NCI-H2107 (cell line): ENCODE measurements around the gene OR2M5.

Source experiments
- DNase-seq: peaks from one replicate; lab custom pipeline; 2025; lab: John Stamatoyannopoulos, UW

Gene OR2M5

DNA sequence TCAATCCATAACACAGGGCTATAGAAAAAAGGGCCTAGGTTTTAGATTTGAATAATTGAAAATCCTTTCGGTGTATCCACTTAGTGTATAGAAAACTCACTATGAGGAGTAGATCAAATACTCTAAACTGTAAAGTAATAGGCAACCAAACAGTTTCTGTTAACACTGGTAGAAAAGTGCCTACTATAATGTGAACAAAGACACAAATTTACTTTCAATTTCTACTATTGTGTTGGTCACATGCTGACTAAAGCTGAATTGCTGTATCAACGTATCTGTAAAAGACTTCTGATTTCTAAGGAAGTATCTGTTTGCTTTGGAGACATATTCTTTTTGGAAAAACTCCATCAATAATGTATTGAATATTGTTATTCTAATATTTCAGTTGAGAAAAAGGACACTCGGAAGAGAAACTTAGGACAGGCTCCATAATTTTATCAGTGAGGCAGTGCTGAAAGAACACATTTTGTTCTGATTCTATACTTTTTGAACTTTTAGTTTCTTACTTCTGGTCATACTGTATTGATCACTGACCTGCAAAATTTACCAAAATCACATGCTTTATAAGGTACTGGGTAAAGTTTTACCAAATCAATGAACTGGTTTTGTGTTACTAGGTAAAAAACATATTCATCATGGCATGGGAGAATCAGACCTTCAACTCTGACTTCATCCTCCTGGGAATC, at the start of gene OR2M5:
Gene OR2M5 (plus strand): TSS at position 636 of the 686 bp plus-strand sequence. CDS start 0 bp downstream, at position 636.
- DNase-seq, result no peak

- DNase-seq, result no peak
Measured at GRCh38 chr1:248098529-248098928, 46.4 kb upstream of the OR2M5 start.

DNA sequence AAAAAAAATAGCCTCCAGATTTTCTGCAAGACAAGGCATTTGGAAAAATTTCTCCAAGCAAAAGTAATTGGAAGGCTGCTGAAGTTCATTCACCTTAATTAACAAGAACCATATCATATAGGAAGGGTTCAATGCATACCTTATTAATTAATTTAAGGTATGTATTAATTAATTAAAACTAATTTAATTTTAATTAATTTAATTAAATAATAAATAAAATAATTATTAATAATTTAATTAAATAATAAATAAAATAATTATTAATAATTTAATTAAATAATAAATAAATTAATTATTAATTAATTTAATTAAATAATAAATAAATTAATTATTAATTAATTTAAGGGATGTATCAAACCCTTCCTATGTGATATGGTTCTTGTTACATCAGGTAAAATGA, 42.1 kb upstream of the OR2M5 start:
- DNase-seq, result no peak

DNA sequence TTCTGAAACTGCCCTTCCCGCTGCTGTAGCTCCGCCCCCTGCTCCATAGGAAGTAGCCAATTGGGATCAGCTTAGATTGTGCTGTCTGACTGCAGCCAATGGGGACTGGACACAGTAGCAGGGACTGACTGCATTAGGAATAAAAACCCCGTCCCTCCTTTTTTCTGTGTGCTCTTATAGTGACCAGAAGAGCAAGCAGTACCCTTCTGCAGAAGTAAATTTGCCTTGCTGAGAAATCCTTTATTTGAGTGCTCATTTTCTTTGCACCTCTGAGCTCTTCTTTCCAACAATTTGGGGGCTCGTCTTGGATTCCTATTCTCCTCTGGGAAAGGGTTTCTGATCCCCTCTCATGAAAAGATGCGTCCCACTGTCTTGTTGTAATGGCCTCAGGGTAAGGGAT, 33.8 kb upstream of the OR2M5 start:
- DNase-seq, result no peak

GRCh38 chr1:248114890-248115289, 30.1 kb upstream of the OR2M5 start:
- no peak for DNase-seq

- DNase-seq, result no peak
Measured at GRCh38 chr1:248127653-248128052, 17.3 kb upstream of the OR2M5 start.

DNA sequence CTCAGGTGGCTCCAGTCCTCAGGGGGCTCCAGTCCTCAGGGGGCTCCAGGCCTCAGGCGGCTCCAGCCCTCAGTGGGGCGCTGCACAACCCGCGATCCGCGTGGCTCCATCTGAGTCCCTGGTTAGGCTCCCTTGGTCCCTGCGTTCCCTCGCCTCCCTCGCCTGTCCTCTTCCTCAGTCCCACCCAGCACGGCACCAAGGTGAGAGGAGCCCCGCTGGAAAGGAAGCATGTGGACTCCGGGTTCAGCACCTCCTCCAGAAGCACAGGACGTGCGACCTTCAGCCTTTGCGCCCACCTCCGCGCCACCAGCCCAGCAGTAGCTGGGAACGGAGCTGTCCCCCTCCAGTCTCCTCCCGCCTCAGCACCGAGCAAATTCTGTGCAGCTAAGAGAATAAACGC, 8.1 kb upstream of the OR2M5 start:
- no peak for DNase-seq

DNA sequence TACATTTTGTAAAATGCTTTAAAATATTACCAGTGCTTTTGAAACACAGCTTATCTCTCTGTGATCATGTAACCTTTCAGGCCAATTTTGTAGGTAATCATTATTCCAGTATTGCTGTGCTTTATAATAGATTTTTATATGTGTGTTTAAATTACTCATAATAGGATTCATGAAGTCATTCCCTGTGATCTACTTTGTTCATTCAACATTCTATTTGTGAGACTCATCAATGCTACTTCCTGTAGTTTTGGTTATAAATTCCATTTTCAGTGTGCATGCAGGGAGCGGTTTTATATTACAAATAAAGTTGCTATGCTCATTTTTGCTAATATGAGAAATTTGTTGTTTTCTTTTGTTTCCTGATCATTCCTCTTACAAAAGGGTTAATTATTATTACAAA, 4.1 kb upstream of the OR2M5 start:
- no peak for DNase-seq

DNA sequence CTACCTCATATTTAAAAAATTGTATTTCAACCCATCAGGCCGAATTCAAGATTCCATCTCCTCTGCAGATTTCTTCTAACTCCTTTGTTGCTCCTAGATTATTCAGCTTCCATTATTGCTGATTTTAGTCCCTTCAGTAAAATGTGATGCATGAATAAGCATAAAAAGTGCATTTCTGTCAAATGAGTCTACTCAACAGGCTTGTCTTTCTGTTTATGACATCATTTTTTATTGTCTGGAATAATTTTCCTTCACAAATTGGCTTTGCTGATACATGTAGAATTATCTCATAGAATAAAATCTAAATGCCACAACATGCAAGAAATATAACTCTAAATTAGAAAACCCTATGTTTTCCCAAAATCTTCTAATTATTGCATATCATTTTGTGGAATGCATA, 1.6 kb upstream of the OR2M5 start:
- no peak for DNase-seq

DNA sequence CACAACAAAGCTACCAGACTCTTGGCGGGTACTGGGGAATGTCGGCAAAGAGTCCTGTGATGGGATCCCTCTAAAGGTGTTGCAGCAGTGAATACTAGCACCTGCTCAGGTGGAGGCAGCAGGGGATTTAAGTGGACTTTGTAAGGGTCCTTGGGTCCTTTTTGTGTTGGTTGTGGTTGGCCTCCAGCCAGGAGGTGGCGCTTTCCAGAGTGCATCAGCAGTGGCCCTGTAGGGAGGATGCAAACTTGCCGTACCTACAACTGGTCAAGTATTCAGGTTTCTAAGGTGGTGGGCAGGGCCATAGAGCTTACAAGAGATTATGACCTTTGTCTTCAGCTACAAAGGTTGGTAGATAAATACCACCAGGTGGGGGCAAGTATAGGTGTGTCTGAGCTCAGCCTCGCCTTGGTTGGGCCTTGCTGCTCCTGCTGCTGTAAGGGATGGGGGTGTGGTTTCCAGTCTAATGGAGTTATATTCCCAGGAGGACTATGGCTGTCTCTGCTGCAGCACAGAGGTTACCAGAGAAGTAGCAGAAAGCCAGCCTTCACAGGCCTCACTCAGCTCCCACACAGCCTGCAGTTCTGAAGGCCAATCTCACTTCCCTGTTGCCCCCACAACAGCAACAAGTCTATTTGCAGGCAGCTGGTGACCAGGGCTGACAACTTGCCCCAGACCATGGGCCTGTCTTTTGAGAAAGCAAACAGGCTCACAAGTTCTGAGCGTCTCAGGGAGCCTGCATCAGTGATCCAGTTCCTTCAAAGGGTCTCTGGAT, 7.3 kb downstream of the OR2M5 start:
- DNase-seq, result no peak

GRCh38 chr1:248155927-248156326, 11.0 kb downstream of the OR2M5 start:
- no peak for DNase-seq

GRCh38 chr1:248158758-248159157, 13.8 kb downstream of the OR2M5 start:
- no peak for DNase-seq

DNA sequence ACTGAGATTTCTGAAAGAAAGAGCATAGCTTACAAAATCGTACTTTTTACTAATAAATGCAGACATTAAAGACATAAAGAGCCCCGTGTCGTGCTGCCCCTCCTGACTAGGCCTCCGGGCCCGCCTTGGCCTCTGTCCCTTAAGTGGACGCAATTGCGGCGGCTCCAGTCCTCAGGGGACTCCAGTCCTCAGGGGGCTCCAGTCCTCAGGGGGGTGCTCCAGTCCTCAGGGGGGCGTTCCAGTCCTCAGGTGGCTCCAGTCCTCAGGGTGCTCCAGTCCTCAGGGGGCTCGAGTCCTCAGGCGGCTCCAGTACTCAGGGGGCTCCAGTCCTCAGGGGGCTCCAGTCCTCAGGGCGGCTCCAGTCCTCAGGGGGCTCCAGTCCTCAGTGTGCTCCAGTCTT, 19.1 kb downstream of the OR2M5 start:
- no peak for DNase-seq

DNA sequence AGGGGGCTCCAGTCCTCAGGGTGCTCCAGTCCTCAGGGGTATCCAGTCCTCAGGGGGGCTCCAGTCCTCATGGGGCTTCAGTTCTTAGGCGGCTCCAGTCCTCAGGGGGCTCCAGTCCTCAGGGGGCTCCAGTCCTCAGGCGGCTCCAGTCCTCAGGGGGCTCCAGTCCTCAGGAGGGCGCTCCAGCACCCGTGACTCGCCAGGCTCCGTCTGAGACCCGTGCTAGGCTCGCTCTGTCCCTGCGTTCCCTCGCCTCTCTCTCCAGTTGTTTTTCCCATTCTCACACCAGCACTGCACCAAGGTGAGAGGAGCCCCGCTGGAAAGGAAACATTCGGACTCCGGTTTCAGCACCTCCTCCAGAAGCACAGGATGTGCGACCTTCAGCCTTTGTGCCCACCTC, 20.2 kb downstream of the OR2M5 start:
- no peak for DNase-seq

- DNase-seq, result no peak
Measured at GRCh38 chr1:248174521-248174920, 29.6 kb downstream of the OR2M5 start, which contains the start of gene OR2M2. Gene OR2M2 (plus strand): TSS chr1:248174821. CDS start chr1:248179986, 5,165 bp downstream.

GRCh38 chr1:248183996-248184395, 39.0 kb downstream of the OR2M5 start:
- DNase-seq, result no peak

GRCh38 chr1:248187363-248187762, 42.4 kb downstream of the OR2M5 start:
- no peak for DNase-seq

- DNase-seq, result no peak
Measured at GRCh38 chr1:248189026-248189425, 44.1 kb downstream of the OR2M5 start.

DNA sequence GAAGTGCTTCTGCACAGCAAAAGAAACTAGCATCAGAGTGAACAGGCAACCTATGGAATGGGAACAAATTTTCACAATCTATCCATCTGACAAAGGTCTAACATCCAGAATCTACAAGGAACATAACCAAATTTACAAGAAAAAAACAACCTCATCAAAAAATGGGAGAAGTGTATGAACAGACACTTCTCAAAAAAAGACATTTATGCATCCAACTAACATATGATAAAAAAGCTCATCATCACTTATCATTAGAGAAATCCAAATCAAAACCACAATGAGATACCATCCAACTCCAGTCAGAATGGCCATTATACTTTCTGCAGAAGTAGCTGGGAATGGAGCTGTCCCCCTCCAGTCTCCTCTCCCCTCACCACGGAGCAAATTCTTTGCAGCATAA, 49.2 kb downstream of the OR2M5 start:
- no peak for DNase-seq
